GM19438 (cell line): Measurements from ENCODE around the gene C19orf85.

Experiments
- ATAC-seq: cut with Tn5 transposase; IDR thresholded peaks from one replicate; pipeline ENCODE4 v1.9.1; 2021; ENCODE audit warnings: low read depth; ENCODE audit not compliant: unreplicated experiment

The C19orf85 gene

DNA sequence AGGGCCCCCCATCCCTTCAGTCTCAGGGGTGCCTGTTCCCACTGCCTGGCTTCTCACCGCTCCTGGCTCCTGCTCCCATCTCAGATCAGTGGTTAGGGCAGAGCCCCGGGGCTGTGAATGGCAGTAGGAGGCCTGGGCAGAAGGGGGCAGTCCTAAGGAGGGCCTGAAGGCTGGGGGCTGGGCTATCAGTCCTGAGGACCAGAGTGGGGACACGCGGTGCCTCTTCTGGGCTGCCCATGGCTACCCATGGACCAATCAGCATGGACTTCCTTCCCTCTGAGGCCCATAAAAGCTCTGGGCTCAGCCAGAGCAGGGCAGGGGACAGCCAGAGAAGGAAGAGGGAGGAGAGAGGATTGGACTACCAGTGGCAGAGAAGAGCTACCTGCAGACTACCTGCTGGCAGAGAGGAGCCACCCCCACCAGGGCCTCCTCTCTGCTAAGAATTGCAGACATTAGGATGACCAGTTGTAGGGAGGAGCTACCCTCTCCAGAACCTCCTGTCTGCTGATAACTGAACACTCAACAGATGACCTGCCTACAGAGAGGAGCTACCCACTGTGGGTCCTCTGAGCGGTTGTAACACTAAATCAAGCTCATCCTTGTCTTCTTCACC is 44.8 kb downstream of the C19orf85 start:
- no peak for ATAC-seq

DNA sequence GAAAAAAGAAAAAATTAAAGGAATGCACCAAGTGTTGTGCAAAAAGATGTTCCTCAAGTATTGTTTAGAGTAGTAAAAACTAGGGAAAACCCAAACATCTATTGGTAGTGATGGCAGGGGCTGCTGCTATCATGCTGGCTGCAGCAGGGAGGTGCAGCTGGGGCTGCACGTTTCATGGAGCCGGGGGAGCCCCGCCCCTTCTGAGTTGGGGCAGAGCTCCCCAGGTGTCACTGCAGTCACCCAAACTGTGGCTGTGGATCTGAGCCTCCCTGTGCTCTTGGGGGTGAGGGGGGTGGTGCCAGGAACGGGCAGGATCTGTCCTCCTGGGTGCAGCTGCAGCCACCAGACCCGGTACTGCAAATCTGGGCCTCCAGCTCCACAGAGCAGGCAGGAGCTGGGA is 45.4 kb downstream of the C19orf85 start:
- no peak for ATAC-seq

DNA sequence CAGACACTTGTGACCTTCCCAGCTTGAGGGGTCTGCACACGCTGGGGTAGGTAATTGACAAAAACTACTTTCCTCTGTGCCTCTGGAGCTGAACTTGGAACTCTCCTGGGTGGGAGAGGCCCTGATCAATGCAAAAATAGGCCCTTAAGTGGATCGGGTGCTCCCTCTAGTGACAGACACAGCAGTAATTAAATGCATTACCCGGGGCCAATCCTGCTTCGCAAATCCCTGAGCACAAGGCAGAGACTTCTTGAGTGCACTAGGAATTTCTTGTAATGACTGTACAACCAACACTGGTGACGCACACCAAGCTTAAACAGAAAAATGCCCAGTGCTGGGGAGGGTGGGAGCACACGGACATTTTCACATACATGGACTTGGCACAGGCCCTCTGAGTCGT is 46.4 kb downstream of the C19orf85 start:
- no peak for ATAC-seq
